Mesodermal cell (in vitro differentiated cells): Measurements from ENCODE around the gene GRPEL2.

Experiments used
- H3K27ac ChIP-seq: 2 replicates; pipeline ENCODE4 v1.7.0; 2013; ENCODE audit warnings: mild to moderate bottlenecking, low read depth, low read length, moderate library complexity; ENCODE audit not compliant: severe bottlenecking
- H3K36me3 ChIP-seq: 2 replicates; pipeline ENCODE4 v1.7.1; 2013; ENCODE audit warnings: mild to moderate bottlenecking, low read length, moderate library complexity; ENCODE audit not compliant: control insufficient read depth, insufficient read depth
- H3K4me1 ChIP-seq: one replicate; pipeline ENCODE4 v1.7.1; 2013; ENCODE audit warnings: mild to moderate bottlenecking, low read length; ENCODE audit not compliant: insufficient read depth, control insufficient read depth, poor library complexity, severe bottlenecking
- H3K4me3 ChIP-seq: 2 replicates; pipeline ENCODE4 v1.7.0; 2013; ENCODE audit warnings: low read length, control low read depth, mild to moderate bottlenecking; ENCODE audit not compliant: insufficient read depth, poor library complexity, severe bottlenecking; ENCODE audit errors: extremely low read depth
- H3K9me3 ChIP-seq: 2 replicates; pipeline ENCODE4 v1.7.1; 2013; ENCODE audit warnings: mild to moderate bottlenecking, low read length, moderate library complexity; ENCODE audit not compliant: control insufficient read depth
- WGBS, 2 experiments: methylation state at CpG; one replicate each; pipeline ENCODE4 v1.1.5; 2013; ENCODE audit warnings: missing lambda C conversion rate in 2 of 2; ENCODE audit not compliant: insufficient coverage in 2 of 2; 5-methylcytosine and 5-hydroxymethylcytosine counted together

GRPEL2 gene

GRCh38 chr5:149357370-149358293 lies 12.3 kb downstream of the GRPEL2 start, which contains the start of gene PCYOX1L:
PCYOX1L (plus strand) TSS chr5:149358046; CDS start chr5:149358069, 23 bp downstream.
- H3K4me3 ChIP-seq, result peak within 1 kb of the TSS; percentile 76
- H3K27ac ChIP-seq, result no peak within 1 kb of the TSS
- 1 to 3% methylated on average over 46 to 49 of the region's 61 CpGs for WGBS, 2 experiments

GRCh38 chr5:149358294-149358651 lies 13.0 kb downstream of the GRPEL2 start:
- WGBS, 2 experiments, result 3 to 5% methylated on average over 16 to 18 of the region's 18 CpGs
- Histone ChIP-seq H3K27ac (no peak overlapping the region), H3K9me3 (no peaks in the 10 kb centered on the region), H3K36me3 (peaks cover 24% of the 10 kb centered on the region), H3K4me1 (no peaks in the 10 kb centered on the region), H3K4me3 (peak overlapping the region; percentile 76)

More at GRCh38 chr5:149357370-149358293, 12.3 kb downstream of the GRPEL2 start, which contains the start of gene PCYOX1L:
- no peaks in the 10 kb centered on the region for H3K9me3 ChIP-seq
- peaks cover 30% of the 10 kb centered on the region for H3K36me3 ChIP-seq
- no peaks in the 10 kb centered on the region for H3K4me1 ChIP-seq

- no peak overlapping the region for H3K4me3 ChIP-seq
- H3K4me1 ChIP-seq, result no peaks in the 10 kb centered on the region
- peaks cover 17% of the 10 kb centered on the region for H3K36me3 ChIP-seq
- WGBS, 2 experiments, result 96 to 97% methylated on average over 6 to 8 of the region's 8 CpGs
- H3K9me3 ChIP-seq, result no peaks in the 10 kb centered on the region
- no peak overlapping the region for H3K27ac ChIP-seq
Measured at GRCh38 chr5:149358868-149359495, 13.7 kb downstream of the GRPEL2 start.

GRCh38 chr5:149360272-149360671 lies 15.0 kb downstream of the GRPEL2 start:
- Histone ChIP-seq H3K4me3 (no peak overlapping the region), H3K27ac (no peak overlapping the region), H3K9me3 (no peaks in the 10 kb centered on the region), H3K4me1 (no peaks in the 10 kb centered on the region), H3K36me3 (peaks cover 5% of the 10 kb centered on the region)
- 100% methylated on average over 1 of the region's 1 CpG; no CpG with 5 or more reads in 1 of the 2 experiments for WGBS, 2 experiments

- Histone ChIP-seq H3K27ac (no peak overlapping the region), H3K4me1 (no peaks in the 10 kb centered on the region), H3K9me3 (no peaks in the 10 kb centered on the region), H3K4me3 (no peak overlapping the region), H3K36me3 (no peaks in the 10 kb centered on the region)
- 88 to 89% methylated on average over 11 to 12 of the region's 12 CpGs for WGBS, 2 experiments
Measured at GRCh38 chr5:149362541-149362940, 17.2 kb downstream of the GRPEL2 start.

- Histone ChIP-seq H3K4me1 (no peaks in the 10 kb centered on the region), H3K9me3 (no peaks in the 10 kb centered on the region), H3K4me3 (no peak overlapping the region), H3K36me3 (no peaks in the 10 kb centered on the region), H3K27ac (no peak overlapping the region)
Measured at GRCh38 chr5:149363358-149363757, 18.1 kb downstream of the GRPEL2 start.

GRCh38 chr5:149363936-149364335 lies 18.6 kb downstream of the GRPEL2 start:
- H3K36me3 ChIP-seq, result no peaks in the 10 kb centered on the region
- H3K4me3 ChIP-seq, result no peak overlapping the region
- 96 to 99% methylated on average over 6 to 9 of the region's 9 CpGs for WGBS, 2 experiments
- no peak overlapping the region for H3K27ac ChIP-seq
- no peaks in the 10 kb centered on the region for H3K4me1 ChIP-seq
- H3K9me3 ChIP-seq, result no peaks in the 10 kb centered on the region

- Histone ChIP-seq H3K4me1 (no peaks in the 10 kb centered on the region), H3K36me3 (no peaks in the 10 kb centered on the region), H3K9me3 (no peaks in the 10 kb centered on the region), H3K4me3 (no peak overlapping the region), H3K27ac (no peak overlapping the region)
- WGBS, 2 experiments, result 92 to 97% methylated on average over 2 of the region's 2 CpGs
Measured at GRCh38 chr5:149364719-149365118, 19.4 kb downstream of the GRPEL2 start.

GRCh38 chr5:149365418-149365817 lies 20.1 kb downstream of the GRPEL2 start:
- H3K27ac ChIP-seq, result no peak overlapping the region
- no peaks in the 10 kb centered on the region for H3K4me1 ChIP-seq
- no peaks in the 10 kb centered on the region for H3K9me3 ChIP-seq
- H3K36me3 ChIP-seq, result no peaks in the 10 kb centered on the region
- WGBS, 2 experiments, result 96 to 98% methylated on average over 4 to 5 of the region's 6 CpGs
- H3K4me3 ChIP-seq, result no peak overlapping the region

- Histone ChIP-seq H3K4me1 (no peaks in the 10 kb centered on the region), H3K4me3 (no peak overlapping the region), H3K27ac (no peak overlapping the region), H3K36me3 (no peaks in the 10 kb centered on the region), H3K9me3 (no peaks in the 10 kb centered on the region)
- 100% methylated on average over 1 of the region's 1 CpG; no CpG with 5 or more reads in 1 of the 2 experiments for WGBS, 2 experiments
Measured at GRCh38 chr5:149366169-149366729, 20.9 kb downstream of the GRPEL2 start.
